Gastroesophageal sphincter (tissue), 4 donors: ENCODE results near the gene MYO15A. TPM values are rescaled to one million over a fixed set of nuclear protein-coding genes. Genes with fewer than 3 reads are reported as not detected.
A peak's percentile ranks its signal among the peaks of the same experiment; 100 is the strongest.

Source experiments
- ATAC-seq: fragments of 150-250 bp; one replicate; pipeline ENCODE4 v1.9.1; 2016; ENCODE audit warnings: mild to moderate bottlenecking, moderate library complexity
- H3K27ac ChIP-seq, 4 donors: fragments of 200-600 bp; sonication (generic) in 3 of 4; 1 replicate in 3 of 4; 2 replicates in 1 of 4; pipeline ENCODE4 v1.5.1; 2016 to 2019
- H3K27me3 ChIP-seq: fragments of 200-600 bp; sonication (generic); one replicate; pipeline ENCODE4 v1.5.1; 2019
- H3K36me3 ChIP-seq, 2 donors: fragments of 200-600 bp; sonication (generic); one replicate each; pipeline ENCODE4 v1.5.1; 2019; ENCODE audit warnings: control low read depth in 1 of 2
- H3K4me1 ChIP-seq, 3 donors: fragments of 200-600 bp; sonication (generic); 1 replicate in 2 of 3; 2 replicates in 1 of 3; pipeline ENCODE4 v1.5.1; 2016 to 2019; ENCODE audit warnings: control low read depth in 2 of 3
- H3K4me3 ChIP-seq, 2 donors: fragments of 200-600 bp; sonication (generic); one replicate each; pipeline ENCODE4 v1.5.1; 2019; ENCODE audit warnings: mild to moderate bottlenecking in 1 of 2, moderate library complexity in 1 of 2
- H3K9me3 ChIP-seq, 3 donors: fragments of 200-600 bp; sonication (generic); one replicate each; pipeline ENCODE4 v1.5.1; 2017 to 2019; ENCODE audit warnings: control low read depth in 2 of 3
- EP300 ChIP-seq: sonication (generic); formaldehyde crosslinking; IDR thresholded peaks from one replicate; pipeline ENCODE4 v1.6.1; 2017; ENCODE audit warnings: antibody characterized with exemption, mild to moderate bottlenecking
- POLR2A ChIP-seq, 2 donors: fragments of 450-650 bp; IDR thresholded peaks; one replicate each; pipeline ENCODE4 v1.6.1; 2017; ENCODE audit warnings: antibody characterized with exemption in 2 of 2, mild to moderate bottlenecking in 2 of 2, moderate library complexity in 1 of 2
- POLR2AphosphoS5 ChIP-seq: sonication (generic); formaldehyde crosslinking; IDR thresholded peaks from one replicate; pipeline ENCODE4 v1.6.1; 2017; ENCODE audit warnings: antibody characterized with exemption
- WGBS, 2 donors: methylation state at CpG; one replicate each; pipeline ENCODE4 v1.1.5; 2018; ENCODE audit warnings: low coverage in 1 of 2; 5-methylcytosine and 5-hydroxymethylcytosine counted together
- total RNA-seq, 4 donors: library from RNA; depleted of rRNA; stranded (reverse); fragments of >200 nt; gene quantifications; one replicate each; pipeline ENCODE4 v1.1.0, GENCODE V29; 2016
- TF ChIP-seq, protein P1 (sequence below), 4 experiments: fragments of 200-600 bp in 2 of 4; fragments of 450-650 bp in 2 of 4; sonication (generic) in 1 of 4; IDR thresholded peaks; one replicate each; pipeline ENCODE4 v1.5.1; 2017 to 2019; ENCODE audit warnings: antibody characterized with exemption in 4 of 4, mild to moderate bottlenecking in 2 of 4, moderate library complexity in 2 of 4

MYO15A gene
- total RNA-seq, 4 donors from 2014 or later, result 0.59 to 1.2 (median 0.70) TPM

DNA sequence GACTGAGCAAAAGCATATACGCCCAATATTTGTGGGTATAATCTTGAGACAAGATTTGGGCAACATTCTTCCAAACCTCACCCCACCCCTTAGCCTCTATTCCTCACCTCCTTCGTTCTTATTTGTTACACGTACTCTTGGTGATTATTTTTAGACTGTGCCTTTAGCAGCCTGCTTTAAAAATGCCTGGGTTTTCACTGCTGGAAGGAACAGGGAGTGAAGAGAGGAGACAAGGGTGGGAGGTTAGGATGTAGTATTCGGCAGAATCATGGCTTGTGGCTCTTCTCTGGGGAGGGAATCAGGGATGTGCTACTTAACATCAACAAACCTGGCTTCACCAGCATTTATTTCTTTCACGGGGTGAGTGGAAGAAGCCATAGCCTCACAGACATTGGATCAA lies 86.7 kb downstream of the MYO15A start:
- no peak for TF ChIP-seq POLR2AphosphoS5
- TF ChIP-seq, protein P1, sequence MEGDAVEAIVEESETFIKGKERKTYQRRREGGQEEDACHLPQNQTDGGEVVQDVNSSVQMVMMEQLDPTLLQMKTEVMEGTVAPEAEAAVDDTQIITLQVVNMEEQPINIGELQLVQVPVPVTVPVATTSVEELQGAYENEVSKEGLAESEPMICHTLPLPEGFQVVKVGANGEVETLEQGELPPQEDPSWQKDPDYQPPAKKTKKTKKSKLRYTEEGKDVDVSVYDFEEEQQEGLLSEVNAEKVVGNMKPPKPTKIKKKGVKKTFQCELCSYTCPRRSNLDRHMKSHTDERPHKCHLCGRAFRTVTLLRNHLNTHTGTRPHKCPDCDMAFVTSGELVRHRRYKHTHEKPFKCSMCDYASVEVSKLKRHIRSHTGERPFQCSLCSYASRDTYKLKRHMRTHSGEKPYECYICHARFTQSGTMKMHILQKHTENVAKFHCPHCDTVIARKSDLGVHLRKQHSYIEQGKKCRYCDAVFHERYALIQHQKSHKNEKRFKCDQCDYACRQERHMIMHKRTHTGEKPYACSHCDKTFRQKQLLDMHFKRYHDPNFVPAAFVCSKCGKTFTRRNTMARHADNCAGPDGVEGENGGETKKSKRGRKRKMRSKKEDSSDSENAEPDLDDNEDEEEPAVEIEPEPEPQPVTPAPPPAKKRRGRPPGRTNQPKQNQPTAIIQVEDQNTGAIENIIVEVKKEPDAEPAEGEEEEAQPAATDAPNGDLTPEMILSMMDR (IDR thresholded peaks at IDR 0.05), result no peak
- no peak for TF ChIP-seq EP300
- TF ChIP-seq POLR2A (IDR thresholded peaks at IDR 0.05), result no peak
- Histone ChIP-seq H3K27me3 (no peaks in the 10 kb centered on the region), H3K9me3 (no peaks in the 10 kb centered on the region), H3K36me3 (peaks cover 0 to 67% of the 10 kb centered on the region in 2 donors), H3K27ac (no peak overlapping the region), H3K4me3 (no peak overlapping the region), H3K4me1 (peaks cover 8 to 97% (median 39%) of the 10 kb centered on the region in 3 donors)
- WGBS, 2 donors, result 45 to 59% methylated on average over 3 to 5 of the region's 5 CpGs
- ATAC-seq, result no peak

DNA sequence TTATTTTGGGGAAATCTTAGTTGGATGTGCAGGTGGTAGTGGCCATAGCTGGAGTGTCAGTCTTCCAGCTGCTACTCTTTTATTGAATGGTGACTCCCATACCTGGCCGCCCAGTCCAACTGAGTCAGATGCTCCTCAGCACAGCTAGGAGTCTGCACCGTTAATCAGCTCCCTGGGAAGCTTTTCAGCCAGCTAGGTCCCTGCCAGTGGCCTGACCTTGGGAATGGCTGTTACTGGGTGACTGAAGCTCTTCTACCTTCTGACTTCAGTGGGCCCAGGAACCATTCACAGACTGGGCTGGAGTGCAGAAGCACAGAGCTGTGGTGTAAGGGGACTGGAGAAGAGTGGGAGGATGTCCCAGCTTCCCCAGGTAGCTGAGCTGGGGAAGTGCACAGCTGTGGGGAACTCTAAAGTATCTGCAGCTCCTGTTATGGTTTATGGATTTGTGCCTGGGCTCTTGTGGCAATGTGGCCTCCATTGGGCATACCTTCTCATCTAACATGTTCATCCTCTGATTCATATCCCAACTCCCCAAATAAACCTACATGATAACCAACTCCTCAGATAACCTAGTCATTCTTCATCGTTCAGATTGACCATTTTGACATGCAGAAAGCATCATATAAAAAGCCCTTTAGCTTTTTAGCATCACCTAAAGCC lies 89.1 kb downstream of the MYO15A start:
- 75 to 92% methylated on average over 1 to 3 of the region's 3 CpGs for WGBS, 2 donors
- Histone ChIP-seq H3K4me3 (no peak overlapping the region), H3K27me3 (no peaks in the 10 kb centered on the region), H3K36me3 (peaks cover 0 to 85% of the 10 kb centered on the region in 2 donors), H3K27ac (no peak overlapping the region), H3K9me3 (no peaks in the 10 kb centered on the region), H3K4me1 (peaks cover 3 to 94% (median 20%) of the 10 kb centered on the region in 3 donors)
- TF ChIP-seq POLR2AphosphoS5 (no peak), POLR2A (IDR thresholded peaks at IDR 0.05) (no peak), EP300 (no peak)
- TF ChIP-seq, protein P1 (IDR thresholded peaks at IDR 0.05), result no peak
- ATAC-seq, result no peak

DNA sequence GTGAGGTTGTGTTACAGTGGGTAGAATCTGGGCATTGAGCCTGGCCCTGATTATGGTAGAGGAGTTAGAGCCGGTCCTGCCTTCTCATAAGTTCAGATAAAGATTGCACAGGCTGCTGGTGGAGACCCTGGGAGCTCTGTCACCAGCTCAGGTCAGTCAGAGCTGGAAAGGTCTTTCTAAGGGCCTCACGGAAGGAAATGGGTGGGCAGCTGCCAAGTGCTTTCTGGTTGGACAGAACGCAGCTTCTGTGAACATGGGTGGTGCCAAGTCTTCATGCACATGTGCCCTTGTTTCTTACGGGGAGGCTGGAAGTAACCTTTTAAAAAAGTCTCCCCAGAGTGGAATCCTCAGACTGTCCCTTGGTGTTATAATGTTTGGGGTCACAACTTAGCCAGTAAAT lies 90.0 kb downstream of the MYO15A start:
- ATAC-seq, result no peak
- Histone ChIP-seq H3K27ac (peak overlapping the region in 1 of 4 donors; percentile 23), H3K36me3 (peaks cover 0 to 85% of the 10 kb centered on the region in 2 donors), H3K27me3 (no peaks in the 10 kb centered on the region), H3K9me3 (no peaks in the 10 kb centered on the region), H3K4me3 (no peak overlapping the region), H3K4me1 (peaks cover 3 to 94% (median 17%) of the 10 kb centered on the region in 3 donors)
- TF ChIP-seq EP300, result no peak
- TF ChIP-seq, protein P1 (IDR thresholded peaks at IDR 0.05), result no peak
- TF ChIP-seq POLR2A (IDR thresholded peaks at IDR 0.05), result no peak
- TF ChIP-seq POLR2AphosphoS5, result no peak
- 11 to 20% methylated on average over 2 to 3 of the region's 4 CpGs for WGBS, 2 donors

DNA sequence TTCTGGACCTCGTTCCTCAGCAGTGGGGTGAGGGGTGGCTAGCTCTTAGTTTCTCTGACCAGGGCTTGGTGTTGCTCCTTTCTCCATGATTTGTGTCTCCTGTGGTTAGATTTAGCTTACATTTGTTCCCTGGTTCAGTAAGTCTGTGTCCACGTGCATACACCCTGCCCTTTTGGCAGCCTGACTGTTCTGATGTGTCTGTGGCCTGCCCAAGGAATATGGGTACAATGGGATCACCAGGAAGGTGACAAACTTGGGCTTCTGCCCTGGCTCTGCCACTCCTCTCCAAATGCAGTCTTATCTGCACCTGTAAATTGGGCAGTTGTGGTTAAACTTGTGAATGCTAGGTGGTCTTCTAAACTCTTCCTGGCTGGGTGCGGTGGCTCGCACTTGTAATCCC lies 92.6 kb downstream of the MYO15A start:
- Histone ChIP-seq H3K27ac (no peak overlapping the region), H3K4me1 (peaks cover 3 to 96% (median 16%) of the 10 kb centered on the region in 3 donors), H3K27me3 (no peaks in the 10 kb centered on the region), H3K36me3 (peaks cover 0 to 90% of the 10 kb centered on the region in 2 donors), H3K9me3 (no peaks in the 10 kb centered on the region), H3K4me3 (no peak overlapping the region)
- TF ChIP-seq POLR2A (IDR thresholded peaks at IDR 0.05), result no peak
- WGBS, 2 donors, result 40 to 60% methylated on average over 1 to 2 of the region's 4 CpGs
- ATAC-seq, result no peak

DNA sequence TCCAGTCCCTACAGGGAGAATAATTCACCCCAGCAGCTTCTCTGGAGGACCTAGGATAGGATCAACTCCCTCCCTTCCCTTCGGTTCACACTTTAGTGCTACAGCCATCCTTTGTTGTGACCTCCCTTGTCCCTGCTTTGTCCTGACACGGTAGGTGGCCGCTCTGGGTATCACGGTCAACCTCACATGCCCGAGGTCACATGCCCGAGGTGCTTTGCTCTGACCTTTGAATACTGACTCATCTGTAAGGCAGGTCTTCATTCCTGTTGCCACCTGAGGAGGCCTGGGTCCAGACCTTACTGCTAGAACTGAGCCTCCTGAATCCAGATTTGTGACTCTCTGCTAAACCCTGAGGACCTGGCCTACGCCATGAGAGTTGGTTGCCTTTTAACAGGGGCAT lies 94.8 kb downstream of the MYO15A start:
- Histone ChIP-seq H3K9me3 (no peaks in the 10 kb centered on the region), H3K4me1 (peaks cover 0 to 76% (median 2%) of the 10 kb centered on the region in 3 donors), H3K4me3 (no peak overlapping the region), H3K36me3 (peaks cover 0 to 90% of the 10 kb centered on the region in 2 donors), H3K27me3 (no peaks in the 10 kb centered on the region), H3K27ac (no peak overlapping the region)
- WGBS, 2 donors, result 70 to 80% methylated on average over 1 to 4 of the region's 7 CpGs
- no peak for ATAC-seq
- TF ChIP-seq POLR2AphosphoS5 (no peak), POLR2A (IDR thresholded peaks at IDR 0.05) (no peak), EP300 (no peak)
- TF ChIP-seq, protein P1 (IDR thresholded peaks at IDR 0.05), result no peak
